ENCODE results near the gene KBTBD13. TPM values are rescaled to one million over a fixed set of nuclear protein-coding genes. Genes with fewer than 3 reads are reported as not detected.
"Not testable (repeated sequence)": the region's sequence is repeated elsewhere in the genome, so short reads cannot be mapped to it uniquely, and the experiment has no call there.

KBTBD13 gene
- total RNA-seq, 4 donors from 2014 or later, result not detected

GRCh38 chr15:65091946-65092770 lies 15.6 kb downstream of the KBTBD13 start:
- peak overlapping the region; percentile 16 to 98 (median 88) for H3K27ac ChIP-seq
- H3K4me3 ChIP-seq, result no peak overlapping the region
- ATAC-seq, result no peak
- H3K4me1 ChIP-seq, result peaks cover 6 to 100% (median 33%) of the 10 kb centered on the region in 3 donors
- no peak for TF ChIP-seq EP300 (IDR thresholded peaks at IDR 0.05)
- TF ChIP-seq POLR2AphosphoS5 (IDR thresholded peaks at IDR 0.05), result no peak
- no peak for TF ChIP-seq POLR2A (IDR thresholded peaks at IDR 0.05)
- TF ChIP-seq CTCF (IDR thresholded peaks at IDR 0.05), result no peak
- WGBS, 2 donors (ENCODE audit: low coverage in 1 of 2), result 41 to 67% methylated on average over 4 to 7 of the region's 12 CpGs
- H3K36me3 ChIP-seq, result peaks cover 0 to 5% of the 10 kb centered on the region in 2 donors
- no peaks in the 10 kb centered on the region for H3K9me3 ChIP-seq
- H3K27me3 ChIP-seq, result no peaks in the 10 kb centered on the region

- no peak for TF ChIP-seq POLR2AphosphoS5 (IDR thresholded peaks at IDR 0.05)
- no peak for TF ChIP-seq CTCF (IDR thresholded peaks at IDR 0.05)
- no peak for TF ChIP-seq EP300 (IDR thresholded peaks at IDR 0.05)
- no peak for TF ChIP-seq POLR2A (IDR thresholded peaks at IDR 0.05)
- peak overlapping the region; percentile 73 to 98 (median 88) for H3K27ac ChIP-seq
- WGBS, 2 donors (ENCODE audit: low coverage in 1 of 2), result 100% methylated on average over 1 to 6 of the region's 17 CpGs
- no peak for ATAC-seq
- peaks cover 0 to 15% of the 10 kb centered on the region in 2 donors for H3K36me3 ChIP-seq
- H3K4me1 ChIP-seq, result peaks cover 6 to 91% (median 27%) of the 10 kb centered on the region in 3 donors
- no peaks in the 10 kb centered on the region for H3K27me3 ChIP-seq
- H3K4me3 ChIP-seq, result no peak overlapping the region
- H3K9me3 ChIP-seq, result no peaks in the 10 kb centered on the region
Measured at GRCh38 chr15:65092911-65093792, 16.6 kb downstream of the KBTBD13 start.

- Histone ChIP-seq H3K36me3 (peaks cover 0 to 21% of the 10 kb centered on the region in 2 donors), H3K27ac (peak overlapping the region; percentile 73 to 98 (median 88)), H3K4me1 (peaks cover 6 to 85% (median 23%) of the 10 kb centered on the region in 3 donors)
- not testable (repeated sequence) for H3K9me3 ChIP-seq, H3K4me3 ChIP-seq, H3K27me3 ChIP-seq, ATAC-seq
- WGBS, 2 donors (ENCODE audit: low coverage in 1 of 2), result 88 to 100% methylated on average over 1 to 9 of the region's 13 CpGs
Measured at GRCh38 chr15:65093793-65094170, 17.2 kb downstream of the KBTBD13 start.

- peaks cover 0 to 28% of the 10 kb centered on the region in 2 donors for H3K36me3 ChIP-seq
- H3K27ac ChIP-seq, result peak overlapping the region; percentile 73 to 98 (median 88)
- 43 to 100% methylated on average over 1 to 2 of the region's 14 CpGs for WGBS, 2 donors (ENCODE audit: low coverage in 1 of 2)
- peak in 1 of 2 donors; percentile 19 for TF ChIP-seq POLR2A (IDR thresholded peaks at IDR 0.05)
- TF ChIP-seq CTCF (IDR thresholded peaks at IDR 0.05), result no peak
- TF ChIP-seq EP300 (IDR thresholded peaks at IDR 0.05), result no peak
- no peak for TF ChIP-seq POLR2AphosphoS5 (IDR thresholded peaks at IDR 0.05)
- no peak overlapping the region for H3K4me3 ChIP-seq
- no peaks in the 10 kb centered on the region for H3K9me3 ChIP-seq
- no peaks in the 10 kb centered on the region for H3K27me3 ChIP-seq
- ATAC-seq, result peak; percentile 66
- H3K4me1 ChIP-seq, result peaks cover 4 to 78% (median 21%) of the 10 kb centered on the region in 3 donors
Measured at GRCh38 chr15:65094294-65094995, 17.9 kb downstream of the KBTBD13 start.
